GM21717 (cell line): ENCODE results near the gene GNB4.

Experiments
- ATAC-seq: cut with Tn5 transposase; IDR thresholded peaks from one replicate; pipeline ENCODE4 v1.9.1; 2021; ENCODE audit warnings: mild to moderate bottlenecking, moderate library complexity; ENCODE audit not compliant: unreplicated experiment

Gene GNB4

GRCh38 chr3:179438841-179439240 is 12.4 kb downstream of the GNB4 start:
- peak; percentile 93 for ATAC-seq

- ATAC-seq = no peak
Measured at GRCh38 chr3:179436517-179436916, 14.8 kb downstream of the GNB4 start.

GRCh38 chr3:179432451-179432850 is 18.8 kb downstream of the GNB4 start:
- ATAC-seq = no peak

- peak; percentile 68 for ATAC-seq
Measured at GRCh38 chr3:179432021-179432420, 19.2 kb downstream of the GNB4 start.

- no peak for ATAC-seq
Measured at GRCh38 chr3:179430277-179430870, 20.9 kb downstream of the GNB4 start.

- ATAC-seq = no peak
Measured at GRCh38 chr3:179428876-179429548, 22.3 kb downstream of the GNB4 start.

- no peak for ATAC-seq
Measured at GRCh38 chr3:179425075-179425474, 26.2 kb downstream of the GNB4 start.

- ATAC-seq = no peak
Measured at GRCh38 chr3:179421500-179421899, 29.8 kb downstream of the GNB4 start.

GRCh38 chr3:179418610-179419009 is 32.7 kb downstream of the GNB4 start:
- ATAC-seq = no peak

- no peak for ATAC-seq
Measured at GRCh38 chr3:179416681-179417080, 34.6 kb downstream of the GNB4 start.

- ATAC-seq = no peak
Measured at GRCh38 chr3:179415377-179415776, 35.9 kb downstream of the GNB4 start.

- ATAC-seq = no peak
Measured at GRCh38 chr3:179414804-179415203, 36.5 kb downstream of the GNB4 start.

- ATAC-seq = no peak
Measured at GRCh38 chr3:179410999-179411398, 40.3 kb downstream of the GNB4 start.

GRCh38 chr3:179410331-179410730 is 40.9 kb downstream of the GNB4 start:
- no peak for ATAC-seq

GRCh38 chr3:179404307-179404706 is 47.0 kb downstream of the GNB4 start:
- ATAC-seq = no peak

- ATAC-seq = no peak
Measured at GRCh38 chr3:179402963-179403362, 48.3 kb downstream of the GNB4 start.

GRCh38 chr3:179401561-179401960 is 49.7 kb downstream of the GNB4 start:
- ATAC-seq = no peak

- no peak for ATAC-seq
Measured at GRCh38 chr3:179398574-179399231, 52.6 kb downstream of the GNB4 start.

- no peak for ATAC-seq
Measured at GRCh38 chr3:179391906-179392305, 59.4 kb downstream of the GNB4 start.

GRCh38 chr3:179376474-179376873 is 74.8 kb downstream of the GNB4 start:
- no peak for ATAC-seq

- ATAC-seq = no peak
Measured at GRCh38 chr3:179375091-179375999, 75.9 kb downstream of the GNB4 start.
